SK-N-MC (cell line): ENCODE data around the gene TIMP2.

Source experiments
- EZH2 ChIP-seq: fragments of 200-600 bp; sonication (generic); IDR thresholded peaks from one replicate; pipeline ENCODE4 v1.6.1; 2017; ENCODE audit warnings: antibody characterized with exemption
- FOXP2 ChIP-seq: optimal IDR thresholded peaks from 2 replicates; pipeline ENCODE3; 2011; ENCODE audit warnings: mild to moderate bottlenecking, moderate library complexity; ENCODE audit not compliant: insufficient read depth; ENCODE audit errors: extremely low read length, control extremely low read depth
- POLR2AphosphoS5 ChIP-seq: IDR thresholded peaks from 2 replicates; pipeline ENCODE4 v1.6.1; 2012; ENCODE audit warnings: mild to moderate bottlenecking, low read depth, low read length, borderline replicate concordance

GRCh38 chr17:78898075-78898836 lies 26.9 kb downstream of the TIMP2 start:
- no peak for TF ChIP-seq POLR2AphosphoS5
- no peak for TF ChIP-seq EZH2
- TF ChIP-seq FOXP2, result no peak
